Measurements from ENCODE around the gene TMEM174. TPM values are rescaled to one million over a fixed set of nuclear protein-coding genes. Genes with fewer than 3 reads are reported as not detected.

Gene TMEM174, protein sequence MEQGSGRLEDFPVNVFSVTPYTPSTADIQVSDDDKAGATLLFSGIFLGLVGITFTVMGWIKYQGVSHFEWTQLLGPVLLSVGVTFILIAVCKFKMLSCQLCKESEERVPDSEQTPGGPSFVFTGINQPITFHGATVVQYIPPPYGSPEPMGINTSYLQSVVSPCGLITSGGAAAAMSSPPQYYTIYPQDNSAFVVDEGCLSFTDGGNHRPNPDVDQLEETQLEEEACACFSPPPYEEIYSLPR
- polyA plus RNA-seq (2012; ENCODE audit: missing spikeins), result not detected

DNA sequence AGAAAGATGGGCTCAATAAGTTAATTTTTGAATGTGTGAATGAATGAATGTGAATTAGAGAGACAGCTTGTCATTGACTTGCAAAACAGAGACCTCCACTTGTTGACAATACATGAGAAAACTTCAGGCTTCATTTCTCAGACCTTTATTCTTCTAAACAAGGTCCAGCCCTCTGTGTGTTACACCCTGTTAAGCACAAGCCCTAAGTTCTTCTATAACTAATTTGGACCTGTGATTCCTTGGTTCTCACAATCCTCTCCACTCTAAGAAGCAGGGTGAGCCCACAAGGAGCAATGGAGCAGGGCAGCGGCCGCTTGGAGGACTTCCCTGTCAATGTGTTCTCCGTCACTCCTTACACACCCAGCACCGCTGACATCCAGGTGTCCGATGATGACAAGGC lies at the start of gene TMEM174:
Gene TMEM174 (plus strand): TSS at position 243 of the 400 bp plus-strand sequence. CDS start 51 bp downstream, at position 294.
- TF ChIP-seq POLR2AphosphoS5 (IDR thresholded peaks at IDR 0.05; ENCODE audit: low read depth, low read length) (no peak), POLR2A (IDR thresholded peaks at IDR 0.05; ENCODE audit: low read depth, low read length) (no peak), TAF1 (IDR thresholded peaks at IDR 0.05; ENCODE audit: borderline replicate concordance, low read depth, low read length) (no peak)
- no peak for DNase-seq (ENCODE audit: insufficient read length)
- FAIRE-seq, result no peak

DNA sequence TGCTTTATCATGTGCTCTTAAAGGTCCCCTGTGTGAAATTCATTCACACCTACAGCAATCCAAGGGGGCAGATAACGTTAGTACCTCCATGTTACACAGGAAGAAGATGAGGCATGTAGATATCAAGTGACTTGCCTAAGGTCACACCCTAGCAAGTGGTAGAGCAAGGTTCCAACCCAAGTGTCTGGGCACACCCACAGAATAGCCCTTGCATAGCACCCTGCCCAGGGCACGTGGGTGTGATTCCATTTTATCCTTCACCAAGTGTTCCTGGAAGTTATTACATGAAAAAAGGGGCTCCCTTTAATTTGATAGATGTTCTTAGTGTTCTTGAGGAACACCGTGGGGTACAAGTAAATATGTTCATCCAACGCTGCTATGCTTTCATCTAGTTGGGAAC lies 47.7 kb upstream of the TMEM174 start:
- TF ChIP-seq POLR2A (IDR thresholded peaks at IDR 0.05; ENCODE audit: low read depth, low read length), result no peak
- no peak for TF ChIP-seq POLR2AphosphoS5 (IDR thresholded peaks at IDR 0.05; ENCODE audit: low read depth, low read length)
- no peak for TF ChIP-seq TAF1 (IDR thresholded peaks at IDR 0.05; ENCODE audit: borderline replicate concordance, low read depth, low read length)
- DNase-seq (ENCODE audit: insufficient read length) (no peak), FAIRE-seq (no peak)

DNA sequence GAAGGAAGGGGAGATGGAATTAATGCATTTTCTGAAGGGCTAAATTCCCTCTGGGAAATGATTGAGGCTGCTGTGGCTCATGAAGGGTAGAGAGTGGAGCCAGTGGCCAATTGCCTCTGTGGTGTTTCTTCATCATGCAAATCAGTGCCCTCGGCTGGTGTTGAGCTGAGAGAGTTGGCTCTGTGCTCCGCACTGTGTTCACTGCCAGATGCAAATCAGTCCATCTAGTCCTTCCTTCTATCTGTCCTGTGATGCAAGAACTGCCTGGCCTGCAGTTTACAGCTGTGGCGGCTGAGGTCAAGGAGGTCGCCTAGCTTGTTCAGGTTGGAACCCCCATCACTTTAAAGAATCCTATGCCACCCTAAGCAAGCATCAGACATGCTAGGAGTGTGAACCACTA lies 46.6 kb upstream of the TMEM174 start:
- DNase-seq (ENCODE audit: insufficient read length) (no peak), FAIRE-seq (no peak)
- TF ChIP-seq POLR2AphosphoS5 (IDR thresholded peaks at IDR 0.05; ENCODE audit: low read depth, low read length) (no peak), POLR2A (IDR thresholded peaks at IDR 0.05; ENCODE audit: low read depth, low read length) (no peak), TAF1 (IDR thresholded peaks at IDR 0.05; ENCODE audit: borderline replicate concordance, low read depth, low read length) (no peak)

DNA sequence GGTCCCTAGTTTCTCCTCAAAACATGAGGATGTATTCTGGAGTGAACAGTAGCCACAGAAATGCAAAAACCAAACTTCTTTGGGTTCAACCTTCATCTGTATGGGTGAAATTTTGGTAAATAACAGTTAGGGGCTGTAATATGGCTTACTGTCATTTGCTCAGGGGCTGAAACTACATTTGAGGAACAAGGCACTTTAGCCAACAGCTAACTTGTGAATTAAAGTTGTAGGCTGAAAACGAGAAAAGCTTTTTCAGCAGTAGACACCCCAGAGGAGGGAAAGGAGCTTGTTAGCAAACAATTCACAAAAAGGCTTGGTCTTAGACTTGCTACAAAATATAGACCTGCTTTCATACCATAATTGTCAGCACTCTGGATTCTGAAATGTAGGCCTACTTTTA lies 46.0 kb upstream of the TMEM174 start:
- TF ChIP-seq POLR2AphosphoS5 (IDR thresholded peaks at IDR 0.05; ENCODE audit: low read depth, low read length) (no peak), TAF1 (IDR thresholded peaks at IDR 0.05; ENCODE audit: borderline replicate concordance, low read depth, low read length) (no peak), POLR2A (IDR thresholded peaks at IDR 0.05; ENCODE audit: low read depth, low read length) (no peak)
- DNase-seq (ENCODE audit: insufficient read length), result no peak
- FAIRE-seq, result no peak

DNA sequence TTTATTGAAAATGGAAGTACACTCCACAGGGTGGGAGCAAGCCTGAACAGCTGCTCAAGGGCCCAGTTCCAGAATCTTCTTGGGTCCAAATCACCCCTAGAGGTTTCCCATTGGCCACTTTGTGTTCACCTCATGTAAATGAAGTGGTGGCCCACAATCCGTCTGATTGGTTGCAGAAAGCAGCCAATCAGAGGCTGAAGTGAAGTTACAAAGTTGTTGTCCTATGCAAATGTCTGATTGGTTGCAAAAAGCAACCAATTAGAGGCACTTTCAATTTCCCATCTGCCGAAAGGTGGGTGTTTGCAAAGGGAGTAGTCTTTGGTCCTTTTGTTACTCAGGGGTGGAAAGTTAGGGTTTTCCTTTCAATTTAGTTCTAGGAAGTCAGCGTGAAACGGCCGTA lies 43.9 kb upstream of the TMEM174 start:
- TF ChIP-seq TAF1 (IDR thresholded peaks at IDR 0.05; ENCODE audit: borderline replicate concordance, low read depth, low read length) (no peak), POLR2AphosphoS5 (IDR thresholded peaks at IDR 0.05; ENCODE audit: low read depth, low read length) (no peak), POLR2A (IDR thresholded peaks at IDR 0.05; ENCODE audit: low read depth, low read length) (no peak)
- DNase-seq (ENCODE audit: insufficient read length), result no peak
- FAIRE-seq, result no peak

DNA sequence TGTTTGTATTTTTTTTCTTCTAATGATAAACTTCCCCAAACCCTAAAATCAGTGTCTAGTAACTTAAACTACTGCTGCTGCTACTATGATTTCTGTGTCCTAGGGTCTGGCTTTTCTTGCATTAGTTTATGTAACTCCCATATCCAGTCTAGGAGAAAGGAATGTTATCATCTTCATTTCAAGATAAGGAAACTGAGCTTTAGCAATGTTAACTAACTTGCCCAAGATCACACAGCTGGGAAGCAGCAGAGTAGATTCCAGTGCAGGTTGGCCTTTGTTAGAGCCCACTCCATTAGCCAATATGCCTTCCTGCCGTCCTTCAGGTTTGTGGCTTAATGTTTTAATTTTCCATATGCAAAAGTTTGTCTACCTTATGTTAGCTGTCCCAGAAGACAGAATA lies 42.2 kb upstream of the TMEM174 start:
- no peak for FAIRE-seq
- no peak for TF ChIP-seq POLR2A (IDR thresholded peaks at IDR 0.05; ENCODE audit: low read depth, low read length)
- TF ChIP-seq TAF1 (IDR thresholded peaks at IDR 0.05; ENCODE audit: borderline replicate concordance, low read depth, low read length), result no peak
- no peak for TF ChIP-seq POLR2AphosphoS5 (IDR thresholded peaks at IDR 0.05; ENCODE audit: low read depth, low read length)
- no peak for DNase-seq (ENCODE audit: insufficient read length)

DNA sequence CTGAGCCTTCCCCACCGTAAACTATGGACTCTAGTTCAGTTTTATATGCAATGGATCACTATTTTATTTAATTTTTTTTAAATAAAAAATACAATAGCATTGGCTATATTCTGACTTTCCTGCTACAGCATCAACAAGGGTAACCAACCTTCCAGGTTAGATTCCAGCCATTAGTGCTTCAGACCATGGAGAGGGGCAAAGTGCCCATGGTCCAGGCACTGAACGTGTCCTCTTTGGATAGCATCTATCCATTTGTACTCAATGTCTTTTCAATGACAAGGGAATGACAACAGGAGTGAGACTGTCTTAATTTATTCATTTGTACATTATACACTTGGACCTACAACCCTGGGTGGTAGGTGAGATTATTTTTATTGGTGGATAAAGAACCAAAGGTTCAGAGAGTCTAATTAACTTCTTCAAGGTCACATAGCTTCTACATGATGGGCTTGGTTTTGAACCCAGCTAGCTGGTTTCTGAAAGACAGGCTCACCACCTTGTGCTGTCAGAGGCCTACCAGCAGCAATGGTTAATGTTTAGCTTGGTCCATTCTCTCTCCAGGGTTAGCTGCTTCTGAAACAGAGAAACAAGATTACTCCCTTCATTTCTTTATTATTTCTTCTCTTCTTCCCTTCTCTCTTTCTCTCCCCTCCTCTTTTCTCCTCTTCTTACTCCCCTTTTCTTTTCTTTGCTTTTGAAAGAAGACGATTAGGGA lies 41.1 kb upstream of the TMEM174 start:
- no peak for FAIRE-seq
- TF ChIP-seq TAF1 (IDR thresholded peaks at IDR 0.05; ENCODE audit: borderline replicate concordance, low read depth, low read length) (no peak), POLR2A (IDR thresholded peaks at IDR 0.05; ENCODE audit: low read depth, low read length) (no peak), POLR2AphosphoS5 (IDR thresholded peaks at IDR 0.05; ENCODE audit: low read depth, low read length) (no peak)

DNA sequence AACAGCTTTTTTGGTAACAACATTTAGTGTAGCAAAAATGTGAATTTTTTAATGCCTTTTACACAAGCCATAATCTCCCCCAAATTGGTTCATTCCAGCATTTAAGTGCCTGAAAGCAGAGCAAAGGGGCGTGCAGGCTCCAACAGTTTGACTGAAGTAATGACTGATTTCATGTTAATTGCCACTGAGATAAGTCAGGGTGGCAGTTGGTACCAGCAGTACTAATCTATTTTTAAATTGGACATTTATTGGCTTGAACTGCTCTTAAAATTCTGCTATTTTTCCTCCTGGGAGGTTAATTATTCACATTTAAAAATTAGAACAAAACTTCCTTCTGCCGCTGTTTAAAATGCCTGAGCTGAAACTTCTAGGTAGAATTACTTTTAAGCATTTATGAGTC lies 40.2 kb upstream of the TMEM174 start:
- no peak for DNase-seq (ENCODE audit: insufficient read length)
- no peak for FAIRE-seq
- TF ChIP-seq POLR2A (IDR thresholded peaks at IDR 0.05; ENCODE audit: low read depth, low read length), result no peak
- TF ChIP-seq POLR2AphosphoS5 (IDR thresholded peaks at IDR 0.05; ENCODE audit: low read depth, low read length), result no peak
- TF ChIP-seq TAF1 (IDR thresholded peaks at IDR 0.05; ENCODE audit: borderline replicate concordance, low read depth, low read length), result no peak

More for the DNA sequence above, 41.1 kb upstream of the TMEM174 start:
- no peak for DNase-seq (ENCODE audit: insufficient read length)

DNA sequence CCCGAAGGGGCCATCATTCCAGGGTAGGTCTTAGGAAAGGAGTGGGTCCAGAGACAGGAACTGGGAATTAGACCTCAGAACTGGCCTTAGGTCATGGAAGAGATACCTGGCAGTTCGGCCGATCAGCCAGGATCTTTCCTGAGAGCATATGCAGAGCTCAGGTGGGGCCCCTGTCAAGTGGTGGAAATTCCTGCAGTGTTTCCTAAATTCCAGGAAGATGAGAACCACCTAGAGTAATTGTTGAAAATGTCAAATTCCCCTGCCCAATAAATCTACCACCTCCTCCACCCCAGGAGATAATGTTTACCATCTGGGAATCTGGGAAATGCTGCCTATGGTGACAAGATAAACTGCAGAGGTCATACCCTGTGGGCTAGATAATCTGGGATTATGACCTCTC lies 38.0 kb upstream of the TMEM174 start:
- DNase-seq (ENCODE audit: insufficient read length) (no peak), FAIRE-seq (no peak)
- TF ChIP-seq POLR2A (IDR thresholded peaks at IDR 0.05; ENCODE audit: low read depth, low read length) (no peak), POLR2AphosphoS5 (IDR thresholded peaks at IDR 0.05; ENCODE audit: low read depth, low read length) (no peak), TAF1 (IDR thresholded peaks at IDR 0.05; ENCODE audit: borderline replicate concordance, low read depth, low read length) (no peak)

DNA sequence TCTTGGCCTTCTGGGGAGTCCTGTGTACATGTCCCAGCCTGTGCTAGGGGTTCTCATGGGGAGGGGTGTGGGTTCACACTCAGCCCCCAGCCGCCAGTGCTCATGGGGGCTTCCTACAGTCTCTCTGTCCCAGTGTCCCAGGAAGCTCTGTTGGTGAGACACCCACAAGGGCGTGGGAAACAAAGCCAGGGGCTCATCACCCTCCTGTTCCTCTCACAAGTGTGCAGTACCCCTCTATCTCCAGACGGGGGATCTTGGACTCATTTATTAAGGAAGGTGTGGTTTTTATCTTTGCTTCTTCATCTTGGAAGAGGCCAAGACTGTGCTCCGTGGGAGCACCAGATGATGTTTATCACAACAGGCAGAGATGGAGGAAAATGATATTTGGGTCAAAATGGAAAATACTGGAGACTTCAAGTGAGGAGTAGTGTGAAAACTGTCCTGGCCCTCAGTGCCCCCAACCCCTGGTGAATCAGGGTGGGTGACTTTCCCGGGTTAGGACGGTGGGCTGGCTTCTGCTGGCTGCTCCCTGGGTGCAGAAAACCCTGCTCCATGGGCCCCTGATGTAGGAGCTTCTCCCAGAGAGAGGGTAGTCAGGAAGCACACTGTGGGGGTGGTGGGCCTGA lies 37.5 kb upstream of the TMEM174 start:
- TF ChIP-seq TAF1 (IDR thresholded peaks at IDR 0.05; ENCODE audit: borderline replicate concordance, low read depth, low read length) (no peak), POLR2AphosphoS5 (IDR thresholded peaks at IDR 0.05; ENCODE audit: low read depth, low read length) (no peak), POLR2A (IDR thresholded peaks at IDR 0.05; ENCODE audit: low read depth, low read length) (no peak)
- DNase-seq (ENCODE audit: insufficient read length), result no peak
- no peak for FAIRE-seq

DNA sequence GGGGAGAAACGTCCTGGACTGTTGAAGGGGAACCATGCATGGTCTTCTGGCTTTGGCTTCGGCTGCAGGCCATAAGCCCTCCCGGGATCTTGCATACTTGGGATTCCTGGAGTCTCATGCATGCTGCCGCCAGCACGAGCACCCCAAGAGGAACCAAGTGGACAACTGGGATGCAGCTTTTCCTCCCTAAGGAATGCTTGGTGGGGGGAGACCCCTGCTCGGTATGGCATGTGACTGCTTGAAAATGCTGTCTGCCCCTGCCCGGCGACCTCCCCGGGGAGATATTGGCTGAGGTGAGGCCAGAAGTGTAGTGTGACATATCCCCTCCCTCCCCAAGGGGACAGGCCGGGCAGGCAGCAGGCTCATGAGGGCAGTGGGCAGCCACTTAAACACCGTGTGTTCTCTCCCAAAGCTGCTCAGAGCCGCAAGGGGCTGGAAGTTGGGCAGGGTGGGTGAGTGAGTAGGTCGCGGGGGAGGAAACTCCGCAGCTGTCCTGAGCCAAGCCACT lies 36.9 kb upstream of the TMEM174 start:
- TF ChIP-seq POLR2AphosphoS5 (IDR thresholded peaks at IDR 0.05; ENCODE audit: low read depth, low read length), result no peak
- TF ChIP-seq POLR2A (IDR thresholded peaks at IDR 0.05; ENCODE audit: low read depth, low read length), result no peak
- no peak for TF ChIP-seq TAF1 (IDR thresholded peaks at IDR 0.05; ENCODE audit: borderline replicate concordance, low read depth, low read length)
- no peak for FAIRE-seq
- no peak for DNase-seq (ENCODE audit: insufficient read length)
